PC-9 (cell line): ENCODE results near the gene PODXL2. TPM values are rescaled to one million over a fixed set of nuclear protein-coding genes. Genes with fewer than 3 reads are reported as not detected.

Experiments used
- Bru-seq: library from RNA; stranded (reverse); fragments of 400-500 nt; gene quantifications from one replicate; lab custom pipeline; 2021; lab: Mats Ljungman, UMichigan
- BruChase-seq, 2 experiments: library from RNA; stranded (reverse); fragments of 400-500 nt; gene quantifications; one replicate each; lab custom pipeline; 2021; lab: Mats Ljungman, UMichigan
- BruUV-seq: library from RNA; stranded (reverse); fragments of 400-500 nt; replicated peaks from 2 replicates; lab custom pipeline; 2021; lab: Mats Ljungman, UMichigan
- CTCF ChIA-PET: fragments of 300-600 bp; sonication (Branson Sonifier 250); formaldehyde crosslinking; loops from one replicate; lab custom pipeline; 2022; ENCODE audit warnings: antibody characterized with exemption; lab: Charles Lee
- POLR2A ChIA-PET: fragments of 300-600 bp; sonication (Branson Sonifier 250); formaldehyde crosslinking; loops from one replicate; lab custom pipeline; 2022; ENCODE audit warnings: antibody characterized with exemption; ENCODE audit not compliant: unreplicated experiment; lab: Charles Lee
- DNase-seq, 2 experiments: peaks; one replicate each; pipeline versions ENCODE4 v3.0.0 to v3.0.0-alpha.2; 2015 to 2022; ENCODE audit warnings: mixed read lengths in 1 of 2
- H2AFZ ChIP-seq: fragments of 200-600 bp; sonication (generic); 2 replicates; pipeline ENCODE4 v1.8.1; 2017; ENCODE audit warnings: antibody characterized with exemption
- H3F3A ChIP-seq: fragments of 200-600 bp; sonication (generic); 2 replicates; pipeline ENCODE4 v1.8.1; 2017; ENCODE audit warnings: antibody characterized with exemption, mild to moderate bottlenecking, low read depth; ENCODE audit not compliant: insufficient read depth
- H3K27ac ChIP-seq: fragments of 200-600 bp; sonication (generic); 2 replicates; pipeline ENCODE4 v1.6.1; 2016; ENCODE audit warnings: mixed run types
- H3K27me3 ChIP-seq: fragments of 200-600 bp; sonication (generic); 2 replicates; pipeline ENCODE4 v1.6.1; 2016; ENCODE audit warnings: low read depth, mixed run types; ENCODE audit not compliant: insufficient read depth
- H3K36me3 ChIP-seq: fragments of 200-600 bp; sonication (generic); 2 replicates; pipeline ENCODE4 v1.6.1; 2016; ENCODE audit warnings: low read depth, mixed run types
- H3K4me1 ChIP-seq: fragments of 200-600 bp; sonication (generic); replicated peaks from 2 replicates; pipeline ENCODE4 v1.6.1; 2016; ENCODE audit warnings: mixed run types; ENCODE audit not compliant: insufficient read depth
- H3K4me2 ChIP-seq: fragments of 200-600 bp; sonication (generic); 2 replicates; pipeline ENCODE4 v1.6.1; 2017; ENCODE audit warnings: mixed run types
- H3K4me3 ChIP-seq: fragments of 200-600 bp; sonication (generic); 2 replicates; pipeline ENCODE4 v1.6.1; 2016; ENCODE audit warnings: mixed run types
- H3K79me2 ChIP-seq: fragments of 200-600 bp; sonication (generic); 2 replicates; pipeline ENCODE4 v1.6.1; 2017; ENCODE audit warnings: low read depth, mixed run types
- H3K9me2 ChIP-seq: fragments of 200-600 bp; sonication (generic); 2 replicates; pipeline ENCODE4 v1.8.1; 2017; ENCODE audit warnings: mild to moderate bottlenecking; ENCODE audit not compliant: insufficient read depth
- H3K9me3 ChIP-seq: fragments of 200-600 bp; sonication (generic); 2 replicates; pipeline ENCODE4 v1.8.1; 2016; ENCODE audit warnings: low read depth; ENCODE audit not compliant: insufficient read depth
- H4K20me1 ChIP-seq: fragments of 200-600 bp; sonication (generic); 2 replicates; pipeline ENCODE4 v1.8.1; 2017; ENCODE audit not compliant: insufficient read depth
- EZH2 ChIP-seq: fragments of 200-600 bp; sonication (generic); IDR thresholded peaks from 2 replicates; pipeline ENCODE4 v1.8.0; 2017; ENCODE audit warnings: antibody characterized with exemption, low read depth
- intact Hi-C: fragments of 100-400 bp; cut with micrococcal nuclease; formaldehyde crosslinking; loops from one replicate; pipeline ENCODE4 v1.10.0; 2022; ENCODE audit not compliant: unreplicated experiment
- long read RNA-seq: library from polyadenylated mRNA; stranded (forward); transcript quantifications from one replicate; pipeline ENCODE4 v2.0.0, GENCODE V29; 2022
- total RNA-seq: library from RNA; stranded (reverse); gene quantifications from 2 replicates; pipeline ENCODE4 v1.2.3, GENCODE V29; 2021
- TF ChIP-seq, protein P1 (sequence below): fragments of 200-600 bp; sonication (generic); conservative IDR thresholded peaks from 2 replicates; pipeline ENCODE4 v1.6.1; 2017; ENCODE audit warnings: mixed run types, antibody characterized with exemption, mild to moderate bottlenecking, moderate library complexity

PODXL2 gene, protein sequence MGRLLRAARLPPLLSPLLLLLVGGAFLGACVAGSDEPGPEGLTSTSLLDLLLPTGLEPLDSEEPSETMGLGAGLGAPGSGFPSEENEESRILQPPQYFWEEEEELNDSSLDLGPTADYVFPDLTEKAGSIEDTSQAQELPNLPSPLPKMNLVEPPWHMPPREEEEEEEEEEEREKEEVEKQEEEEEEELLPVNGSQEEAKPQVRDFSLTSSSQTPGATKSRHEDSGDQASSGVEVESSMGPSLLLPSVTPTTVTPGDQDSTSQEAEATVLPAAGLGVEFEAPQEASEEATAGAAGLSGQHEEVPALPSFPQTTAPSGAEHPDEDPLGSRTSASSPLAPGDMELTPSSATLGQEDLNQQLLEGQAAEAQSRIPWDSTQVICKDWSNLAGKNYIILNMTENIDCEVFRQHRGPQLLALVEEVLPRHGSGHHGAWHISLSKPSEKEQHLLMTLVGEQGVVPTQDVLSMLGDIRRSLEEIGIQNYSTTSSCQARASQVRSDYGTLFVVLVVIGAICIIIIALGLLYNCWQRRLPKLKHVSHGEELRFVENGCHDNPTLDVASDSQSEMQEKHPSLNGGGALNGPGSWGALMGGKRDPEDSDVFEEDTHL
- total RNA-seq (11.9 and 12.1 TPM in 2 replicates), Bru-seq, nascent RNA (percentile 37 among the genes with signal in this experiment), BruChase-seq, experiment 1, labeled RNA remaining after a 2-hour chase (percentile 31 among the genes with signal in this experiment), BruChase-seq, experiment 2, labeled RNA remaining after a 6-hour chase (percentile 36 among the genes with signal in this experiment)
- long read RNA-seq, transcript PODXL2-201 (8 exons, 2,186 nt) = major isoform, 37 of 37 reads
- long read RNA-seq, partial matches to known transcripts = 0 of 37 reads
- long read RNA-seq, other reads (novel, unspliced or antisense) = 0 of 37 reads

DNA sequence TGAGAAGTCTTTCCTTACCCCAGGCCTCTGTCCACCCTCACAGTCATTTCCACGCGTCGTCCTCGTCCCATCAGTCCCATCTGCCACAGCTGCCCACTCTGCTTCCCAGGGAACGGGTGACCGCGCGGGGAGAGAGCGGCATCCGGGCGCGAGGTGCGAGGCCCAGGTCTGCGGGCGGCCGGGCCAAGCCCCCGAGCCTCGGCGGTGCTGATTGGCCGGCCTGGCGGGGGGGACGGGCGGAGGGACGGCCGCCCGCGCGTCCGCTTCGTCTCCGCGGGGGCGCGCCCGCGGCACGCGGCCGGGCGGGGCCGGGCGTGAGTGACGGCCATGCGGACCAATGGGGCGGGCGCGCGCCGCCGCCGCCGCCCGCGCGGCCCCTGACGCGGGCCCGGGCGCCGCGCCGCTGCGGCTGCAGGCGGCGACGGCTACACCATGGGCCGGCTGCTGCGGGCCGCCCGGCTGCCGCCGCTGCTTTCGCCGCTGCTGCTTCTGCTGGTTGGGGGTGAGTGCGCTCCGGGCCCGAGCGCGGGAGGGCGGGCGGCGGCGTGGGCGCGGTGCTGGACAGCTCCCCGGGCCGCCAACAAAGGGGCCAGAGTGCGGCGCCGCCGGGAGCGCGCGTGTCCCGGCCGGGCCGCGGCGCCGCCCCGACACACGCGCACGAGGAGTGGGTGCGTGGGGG lies at the start of gene PODXL2:
Gene PODXL2 (plus strand): TSS at position 398 of the 679 bp plus-strand sequence. CDS start 35 bp downstream, at position 433.
- no TSS peak for BruUV-seq
- Histone ChIP-seq H3F3A (peaks cover 14% of the 10 kb centered on the region), H3K27me3 (0 out of 2 replicates have a peak, but pooled peaks cover 5% of the 10 kb centered on the region), H3K4me3 (peak within 1 kb of the TSS; percentile 69), H3K4me1 (peaks cover 8% of the 10 kb centered on the region), H3K9me2 (no peaks in the 10 kb centered on the region), H3K36me3 (no peaks in the 10 kb centered on the region), H2AFZ (peak within 1 kb of the TSS; percentile 77), H3K4me2 (peak within 1 kb of the TSS; percentile 100), H3K79me2 (peaks cover 7% of the 10 kb centered on the region; the same call in 1 of the 2 replicates), H3K9me3 (no peaks in the 10 kb centered on the region), H4K20me1 (no peaks in the 10 kb centered on the region), H3K27ac (no peak within 1 kb of the TSS)
- POLR2A ChIA-PET = no interaction called here
- CTCF ChIA-PET = interaction anchor here (0.6 kb wide), 1 partner anchor 19 kb away, joined by 4 read pairs; no protein-coding TSS in a partner anchor
- TF ChIP-seq EZH2 = no peak
- TF ChIP-seq, protein P1, sequence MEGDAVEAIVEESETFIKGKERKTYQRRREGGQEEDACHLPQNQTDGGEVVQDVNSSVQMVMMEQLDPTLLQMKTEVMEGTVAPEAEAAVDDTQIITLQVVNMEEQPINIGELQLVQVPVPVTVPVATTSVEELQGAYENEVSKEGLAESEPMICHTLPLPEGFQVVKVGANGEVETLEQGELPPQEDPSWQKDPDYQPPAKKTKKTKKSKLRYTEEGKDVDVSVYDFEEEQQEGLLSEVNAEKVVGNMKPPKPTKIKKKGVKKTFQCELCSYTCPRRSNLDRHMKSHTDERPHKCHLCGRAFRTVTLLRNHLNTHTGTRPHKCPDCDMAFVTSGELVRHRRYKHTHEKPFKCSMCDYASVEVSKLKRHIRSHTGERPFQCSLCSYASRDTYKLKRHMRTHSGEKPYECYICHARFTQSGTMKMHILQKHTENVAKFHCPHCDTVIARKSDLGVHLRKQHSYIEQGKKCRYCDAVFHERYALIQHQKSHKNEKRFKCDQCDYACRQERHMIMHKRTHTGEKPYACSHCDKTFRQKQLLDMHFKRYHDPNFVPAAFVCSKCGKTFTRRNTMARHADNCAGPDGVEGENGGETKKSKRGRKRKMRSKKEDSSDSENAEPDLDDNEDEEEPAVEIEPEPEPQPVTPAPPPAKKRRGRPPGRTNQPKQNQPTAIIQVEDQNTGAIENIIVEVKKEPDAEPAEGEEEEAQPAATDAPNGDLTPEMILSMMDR = no peak
- DNase-seq = peak in 1 of 2 experiments; percentile 59
- intact Hi-C loops = no loop called here

DNA sequence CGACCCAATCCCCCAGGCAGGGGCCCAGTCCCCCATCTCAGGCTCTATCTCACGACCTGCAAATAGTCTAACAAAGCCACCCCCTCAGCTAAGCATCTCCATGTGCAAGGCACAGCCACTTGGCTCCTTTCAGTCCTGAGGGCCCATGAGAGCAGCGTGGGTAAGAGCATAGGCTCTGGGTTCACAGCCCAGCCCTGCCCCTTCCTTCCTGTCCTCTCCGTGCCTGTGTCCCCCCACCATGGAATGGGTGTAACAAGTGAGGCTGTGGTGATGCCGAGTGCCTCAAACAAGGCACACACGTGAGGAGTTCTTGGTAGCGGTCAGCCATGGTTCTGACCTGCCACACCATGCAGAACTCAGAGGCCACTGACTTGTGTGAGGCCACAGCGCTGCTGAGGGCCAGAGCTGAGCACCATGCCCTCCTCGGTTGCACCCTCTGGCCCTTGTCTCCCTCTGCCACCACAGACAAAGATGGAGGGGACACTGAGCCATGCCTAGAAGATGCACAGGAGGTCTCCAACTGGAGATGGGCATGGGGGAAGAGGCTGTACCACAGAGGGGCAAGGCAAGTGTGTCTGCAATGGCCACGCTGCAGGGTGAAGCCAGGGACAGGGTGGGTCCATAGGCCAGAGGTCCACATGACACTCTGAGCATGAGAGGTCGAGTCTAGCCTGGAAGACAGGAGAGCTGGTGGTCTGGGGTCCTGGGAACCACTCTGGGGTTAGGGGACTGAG lies 48.5 kb upstream of the PODXL2 start:
- no peak for TF ChIP-seq EZH2
- TF ChIP-seq, protein P1 = no peak
- no peaks in the 10 kb centered on the region for H3K36me3 ChIP-seq

More for the DNA sequence above, 48.5 kb upstream of the PODXL2 start:
- Histone ChIP-seq H3K4me1 (no peaks in the 10 kb centered on the region), H2AFZ (no peak overlapping the region), H3K27me3 (no peaks in the 10 kb centered on the region), H3K4me2 (no peak overlapping the region), H3K9me3 (no peaks in the 10 kb centered on the region), H3K4me3 (no peak overlapping the region), H3F3A (no peaks in the 10 kb centered on the region), H3K79me2 (0 out of 2 replicates have a peak, but pooled peaks cover 7% of the 10 kb centered on the region), H4K20me1 (peaks cover 11% of the 10 kb centered on the region; the same call in 1 of the 2 replicates), H3K9me2 (no peaks in the 10 kb centered on the region), H3K27ac (no peak overlapping the region)
- no TSS peak for BruUV-seq
- ChIA-PET POLR2A (no interaction called here), CTCF (interaction anchor here (0.7 kb wide), 1 partner anchor 33 kb away, joined by 14 read pairs; no protein-coding TSS in a partner anchor)
- intact Hi-C loops = no loop called here
- DNase-seq = no peak
